GM21390 (cell line): ENCODE data around the gene ZSCAN21.

Experiments used
- ATAC-seq: cut with Tn5 transposase; IDR thresholded peaks from one replicate; pipeline ENCODE4 v1.9.1; 2021; ENCODE audit not compliant: unreplicated experiment

The ZSCAN21 gene

DNA sequence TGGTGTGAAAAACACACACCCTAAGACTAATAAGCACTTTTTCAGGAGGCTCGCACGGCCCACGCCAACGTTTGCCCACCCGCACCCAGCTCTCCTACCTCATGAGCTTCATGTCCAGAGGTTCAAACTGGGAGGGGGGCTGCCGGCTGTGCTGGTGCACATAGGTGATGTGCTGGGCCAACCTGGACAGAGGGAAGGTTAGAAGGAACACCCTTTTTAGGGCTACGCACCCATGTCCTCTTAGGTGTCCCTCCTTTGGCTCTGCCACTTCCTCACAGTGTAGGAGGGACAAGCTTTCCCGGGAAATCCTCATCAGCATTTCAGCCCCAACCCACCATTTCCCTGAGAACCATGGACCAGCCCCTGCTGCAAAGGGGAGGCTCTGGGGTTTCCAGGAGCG, 45.7 kb downstream of the ZSCAN21 start:
- no peak for ATAC-seq

DNA sequence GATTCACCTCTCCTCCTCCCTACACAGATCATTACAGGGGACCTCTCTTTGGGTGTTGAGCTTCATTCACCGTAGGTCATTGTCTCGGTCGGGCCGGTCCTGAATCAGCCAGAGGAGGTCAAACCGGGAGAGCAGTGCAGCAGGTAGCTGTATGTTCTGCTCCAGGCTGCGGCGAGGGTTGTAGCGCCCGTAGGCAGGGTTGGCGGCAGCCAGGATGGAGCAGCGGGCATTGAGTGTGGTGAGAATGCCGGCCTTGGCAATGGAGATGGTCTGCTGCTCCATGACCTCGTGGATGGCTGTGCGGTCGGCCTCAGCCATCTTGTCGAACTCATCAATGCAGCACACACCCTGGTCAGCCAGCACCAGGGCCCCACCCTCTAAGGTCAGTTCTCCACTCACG, 46.1 kb downstream of the ZSCAN21 start:
- ATAC-seq = no peak

GRCh38 chr7:100098913-100099312, 49.3 kb downstream of the ZSCAN21 start:
- ATAC-seq = no peak

DNA sequence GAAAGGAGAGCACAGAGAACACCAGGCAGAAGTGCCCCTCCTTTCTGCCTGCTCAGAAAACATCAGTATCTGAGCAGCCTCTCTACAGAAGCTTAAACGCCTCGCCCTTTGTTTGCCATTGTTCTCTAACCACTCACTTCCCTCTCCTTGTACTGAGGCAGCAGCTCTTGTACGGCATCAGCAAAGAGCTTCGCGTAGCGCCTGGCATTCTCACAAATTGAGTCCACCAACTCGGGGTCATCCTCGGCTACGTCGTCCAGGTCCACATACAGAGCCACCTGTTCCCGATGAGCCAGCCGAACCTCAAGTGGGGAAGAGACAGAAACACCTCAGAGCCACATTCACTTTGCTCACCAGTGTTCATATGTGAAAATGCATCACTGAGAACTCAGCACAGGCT, 49.9 kb downstream of the ZSCAN21 start:
- ATAC-seq = no peak

DNA sequence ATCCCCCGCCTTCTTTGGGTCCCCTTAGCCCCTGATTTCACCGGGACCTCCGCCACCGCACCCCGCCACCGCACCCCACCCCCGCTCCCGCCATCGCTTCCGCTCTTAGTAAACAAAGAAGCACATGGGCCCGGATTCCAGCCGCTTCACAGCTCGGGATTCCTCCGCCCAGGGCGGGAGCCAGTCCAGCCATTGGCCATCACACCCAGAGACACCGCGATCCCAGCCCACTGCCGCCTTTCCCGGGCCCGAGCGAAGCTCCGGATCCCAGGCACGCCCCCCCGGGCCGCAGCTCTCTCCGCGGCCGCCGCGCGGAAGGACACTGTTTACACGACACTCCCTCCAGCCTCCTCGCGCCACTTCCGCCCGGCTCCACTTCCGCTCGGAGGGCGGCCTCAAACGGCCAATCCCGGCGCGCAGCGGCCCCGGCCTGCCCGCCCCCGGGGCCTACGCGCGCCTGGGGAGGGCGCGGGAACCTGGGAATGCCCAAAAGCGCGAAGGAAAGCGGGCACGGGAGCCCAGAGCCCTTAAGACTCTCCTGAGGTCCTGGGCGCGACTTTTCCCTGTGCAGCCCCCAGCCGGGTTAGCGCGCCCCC, 50.9 kb downstream of the ZSCAN21 start:
- peak; percentile 63 for ATAC-seq

DNA sequence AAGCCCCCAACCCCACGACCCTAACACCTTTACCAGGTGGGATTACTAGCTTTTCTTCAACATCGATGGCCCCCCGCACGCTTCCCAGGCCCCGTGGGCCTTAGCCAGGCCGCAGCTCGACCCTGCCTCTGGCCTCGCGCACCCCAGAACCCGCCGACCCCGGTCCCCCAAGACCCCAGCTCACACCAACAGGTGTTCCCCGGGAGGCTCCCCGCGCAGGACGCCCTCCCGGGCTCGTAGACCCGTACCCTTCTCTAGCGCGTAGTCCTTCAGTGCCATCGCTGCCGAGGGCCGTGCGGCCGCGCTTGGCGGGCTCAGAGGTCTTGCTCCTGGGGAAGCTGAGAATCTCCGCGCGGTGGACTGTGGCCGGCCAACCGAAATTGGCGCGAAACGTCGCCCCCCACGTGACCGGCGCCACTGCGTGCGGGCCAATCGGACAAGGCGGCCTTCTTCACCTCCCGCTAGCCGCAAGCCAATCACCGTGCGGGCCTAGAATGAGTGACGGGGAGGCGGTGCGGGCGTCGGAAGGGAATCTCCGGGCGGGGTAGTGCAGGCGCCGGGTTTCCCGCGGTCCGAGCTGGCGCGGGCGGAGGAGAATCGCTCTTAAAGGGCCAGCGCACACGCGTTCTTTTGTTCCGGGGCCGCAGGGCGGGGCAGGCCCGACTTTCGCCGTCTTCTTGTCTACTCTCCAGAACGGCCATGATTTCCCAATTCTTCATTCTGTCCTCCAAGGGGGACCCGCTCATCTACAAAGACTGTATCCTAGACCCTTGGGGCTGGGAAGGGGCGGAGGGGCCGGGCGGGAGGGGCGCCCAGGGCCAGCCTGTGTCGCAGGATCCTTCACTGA, 51.7 kb downstream of the ZSCAN21 start, which contains the start of the genes AP4M1 and MCM7:
Gene AP4M1, plus strand, starts transcription at position 628 of the 847 bp plus-strand sequence. Its CDS starts 72 bp downstream, at position 700.
Gene MCM7, minus strand, starts transcription at position 382 of the 847 bp plus-strand sequence. Its CDS starts 103 bp downstream, at position 279.
- ATAC-seq = peak; percentile 75

GRCh38 chr7:100102950-100103840, 53.6 kb downstream of the ZSCAN21 start:
- ATAC-seq = no peak

- ATAC-seq = no peak
These were observed 56.0 kb downstream of the ZSCAN21 start for GRCh38 chr7:100105534-100105933.

DNA sequence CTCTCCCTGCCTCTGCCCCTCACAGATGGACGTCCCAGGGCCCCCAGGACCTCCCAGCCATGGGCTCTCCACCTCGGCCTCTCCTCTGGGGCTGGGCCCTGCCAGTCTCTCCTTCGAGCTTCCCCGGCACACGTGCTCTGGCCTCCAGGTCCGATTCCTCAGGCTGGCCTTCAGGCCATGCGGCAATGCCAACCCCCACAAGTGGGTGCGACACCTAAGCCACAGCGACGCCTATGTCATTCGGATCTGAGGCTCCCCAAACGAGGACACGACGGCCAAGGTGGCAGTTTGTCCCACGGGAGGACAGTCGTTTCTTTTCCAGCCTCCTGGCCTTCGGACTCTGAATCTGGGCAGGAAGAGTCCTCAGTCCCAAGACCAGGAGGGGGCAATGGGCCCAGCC, 57.1 kb downstream of the ZSCAN21 start:
- ATAC-seq = no peak

DNA sequence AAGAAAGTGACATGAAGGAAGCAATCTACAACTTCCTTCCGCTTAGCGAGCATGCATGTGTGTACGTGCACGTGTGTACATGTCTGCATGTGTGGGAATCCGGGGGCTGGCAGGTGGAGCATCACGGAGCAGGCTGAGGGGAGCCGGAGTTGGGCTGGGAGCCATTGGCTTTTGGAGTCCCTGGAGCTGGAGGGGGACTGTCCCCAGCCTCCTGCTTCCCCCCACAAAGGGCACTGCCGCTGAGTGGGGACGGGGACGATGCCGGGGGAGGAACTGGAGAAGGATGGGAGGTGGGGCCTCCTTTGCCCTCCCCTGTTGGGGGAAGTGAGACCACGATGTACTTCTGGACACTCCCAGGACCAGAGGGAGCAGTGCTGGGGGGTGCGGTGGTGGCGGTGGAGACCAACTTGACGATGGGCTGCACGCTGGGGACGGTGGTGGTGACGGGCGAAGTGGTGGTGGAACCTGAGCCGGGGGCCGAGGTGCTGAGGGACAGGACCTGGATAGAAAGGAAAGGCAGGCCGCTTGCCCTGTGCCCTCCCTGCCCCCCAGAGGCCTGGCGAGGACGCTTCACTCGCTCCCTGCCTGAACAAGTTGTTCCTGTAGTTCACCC, 57.7 kb downstream of the ZSCAN21 start:
- ATAC-seq = no peak

- no peak for ATAC-seq
These were observed 58.3 kb downstream of the ZSCAN21 start for GRCh38 chr7:100107890-100108289.

DNA sequence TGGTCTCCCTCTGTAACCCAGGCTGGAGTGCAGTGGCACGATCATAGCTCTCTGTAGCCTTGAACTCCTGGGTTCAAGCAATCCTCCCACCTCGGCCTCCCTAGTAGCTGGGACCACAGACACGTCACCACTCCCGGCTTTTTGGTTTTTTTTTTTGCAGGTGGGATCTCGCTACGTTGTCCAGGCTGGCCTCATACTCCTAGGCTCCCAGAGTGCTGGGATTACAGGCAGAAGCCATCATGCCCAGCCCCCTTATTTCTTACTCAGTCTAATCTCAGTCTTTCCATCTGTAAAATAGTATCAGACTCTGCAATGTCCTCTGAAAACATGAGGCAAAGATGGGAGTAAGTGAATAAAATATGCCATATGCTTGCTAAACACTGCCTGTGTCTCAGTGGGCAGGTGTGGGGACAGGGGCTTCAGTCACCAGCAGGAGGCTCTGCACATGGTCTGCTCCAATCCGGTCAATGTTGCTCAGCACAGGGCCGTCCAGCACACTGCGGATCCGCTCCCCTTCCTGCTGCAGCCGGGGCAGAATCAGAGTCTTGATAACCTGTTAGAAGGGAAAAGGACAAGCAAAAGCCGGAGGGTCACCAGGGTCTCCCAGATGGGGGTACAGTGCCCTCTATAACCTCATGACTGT, 60.1 kb downstream of the ZSCAN21 start:
- no peak for ATAC-seq

DNA sequence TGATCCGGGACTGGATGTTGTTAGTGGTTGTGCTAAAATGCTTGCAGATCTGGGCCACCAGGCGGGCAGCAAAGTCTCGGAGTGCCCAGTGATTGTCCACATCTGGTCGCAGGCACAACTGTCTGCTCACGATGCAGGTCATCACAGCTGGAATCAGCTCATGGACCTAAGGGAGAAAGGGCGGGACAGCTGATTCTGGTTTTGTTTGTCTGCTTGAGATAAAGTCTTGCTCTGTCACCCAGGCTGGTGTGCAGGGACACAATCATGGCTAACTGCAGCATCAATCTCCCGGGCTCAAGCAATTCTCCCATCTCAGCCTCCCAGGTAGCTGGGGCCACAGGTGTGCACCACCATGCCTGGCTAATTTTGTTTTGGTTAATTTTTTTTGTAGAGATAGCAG, 61.6 kb downstream of the ZSCAN21 start:
- no peak for ATAC-seq

DNA sequence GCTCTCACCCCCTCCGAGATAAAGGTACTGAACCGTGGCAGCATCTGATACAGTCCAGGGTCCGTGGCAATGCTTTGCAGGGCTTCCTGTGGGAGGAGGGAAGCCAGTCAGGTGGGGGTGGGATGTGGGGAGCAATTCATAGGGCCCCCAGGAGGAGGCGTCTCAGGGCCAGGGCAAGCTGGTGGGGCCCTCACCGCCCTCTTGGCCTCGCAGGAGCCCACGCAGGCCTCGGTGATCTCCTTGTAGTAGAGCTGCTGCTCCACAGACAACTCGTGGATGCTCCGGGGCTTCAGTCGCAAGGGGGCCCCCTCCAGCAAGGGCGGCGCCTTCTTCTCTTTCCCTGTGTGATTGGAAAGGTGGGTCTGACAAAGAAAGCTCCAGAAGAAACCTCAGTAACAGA, 62.3 kb downstream of the ZSCAN21 start:
- ATAC-seq = no peak
